HG02852 (cell line): Measurements from ENCODE around the gene COLEC11.

Source experiments
- ATAC-seq: cut with Tn5 transposase; IDR thresholded peaks from one replicate; pipeline ENCODE4 v1.9.1; 2021; ENCODE audit warnings: mild to moderate bottlenecking, moderate library complexity; ENCODE audit not compliant: unreplicated experiment

The COLEC11 gene

GRCh38 chr2:3670376-3670775 is 75.5 kb downstream of the COLEC11 start:
- no peak for ATAC-seq

- no peak for ATAC-seq
Observed at GRCh38 chr2:3670941-3671340, 76.0 kb downstream of the COLEC11 start.

GRCh38 chr2:3672861-3673678 is 78.2 kb downstream of the COLEC11 start:
- no peak for ATAC-seq

- ATAC-seq: no peak
Observed at GRCh38 chr2:3674066-3674845, 79.3 kb downstream of the COLEC11 start.

GRCh38 chr2:3675687-3676086 is 80.8 kb downstream of the COLEC11 start:
- no peak for ATAC-seq

- ATAC-seq: no peak
Observed at GRCh38 chr2:3677436-3677835, 82.5 kb downstream of the COLEC11 start.

- ATAC-seq: no peak
Observed at GRCh38 chr2:3678212-3678611, 83.3 kb downstream of the COLEC11 start.

- no peak for ATAC-seq
Observed at GRCh38 chr2:3679180-3679579, 84.3 kb downstream of the COLEC11 start.

GRCh38 chr2:3679616-3680393 is 84.9 kb downstream of the COLEC11 start:
- ATAC-seq: no peak

- no peak for ATAC-seq
Observed at GRCh38 chr2:3680548-3681345, 85.8 kb downstream of the COLEC11 start.

- no peak for ATAC-seq
Observed at GRCh38 chr2:3681625-3682024, 86.7 kb downstream of the COLEC11 start.

GRCh38 chr2:3682811-3683210 is 87.9 kb downstream of the COLEC11 start:
- ATAC-seq: no peak

GRCh38 chr2:3683748-3684454 is 89.0 kb downstream of the COLEC11 start:
- no peak for ATAC-seq

GRCh38 chr2:3689998-3690748 is 95.3 kb downstream of the COLEC11 start:
- ATAC-seq: no peak

GRCh38 chr2:3692375-3692774 is 97.5 kb downstream of the COLEC11 start:
- ATAC-seq: no peak
